Frontal cortex (tissue), 4 donors: ENCODE data around the gene CCDC112. TPM values are rescaled to one million over a fixed set of nuclear protein-coding genes. Genes with fewer than 3 reads are reported as not detected.

ENCODE experiments used
- DNase-seq, 2 donors: peaks; one replicate each; pipeline ENCODE4 v3.0.0; 2012; ENCODE audit warnings: low spot score in 2 of 2
- FAIRE-seq: peaks from 2 replicates; lab custom pipeline; 2012; peaks lifted over from hg19 to GRCh38; lab: Jason Lieb, UNC
- total RNA-seq: library from RNA; depleted of rRNA; stranded (reverse); fragments of >200 nt; gene quantifications from one replicate; pipeline ENCODE4 v1.2.3, GENCODE V29; 2014
- donor health status: control.
- donor health status: control.
- donor health status: control.

Gene CCDC112
- total RNA-seq, 1 donor from 2014 or later, result 87.6 TPM

GRCh38 chr5:115320006-115320405 lies 23.6 kb upstream of the CCDC112 start:
- FAIRE-seq (no peak), DNase-seq (no peak)

- FAIRE-seq, result no peak
- DNase-seq, result no peak
These were observed 22.6 kb upstream of the CCDC112 start for GRCh38 chr5:115319007-115319406.

GRCh38 chr5:115317736-115318135 lies 21.3 kb upstream of the CCDC112 start:
- no peak for DNase-seq
- no peak for FAIRE-seq

GRCh38 chr5:115317320-115317719 lies 20.9 kb upstream of the CCDC112 start:
- DNase-seq (no peak), FAIRE-seq (no peak)

- FAIRE-seq (no peak), DNase-seq (no peak)
These were observed 17.2 kb upstream of the CCDC112 start for GRCh38 chr5:115313632-115314031.

- FAIRE-seq, result no peak
- DNase-seq, result no peak
These were observed 16.6 kb upstream of the CCDC112 start for GRCh38 chr5:115313052-115313451.

GRCh38 chr5:115309751-115310370 lies 13.4 kb upstream of the CCDC112 start:
- DNase-seq (no peak), FAIRE-seq (peak; percentile 95)

GRCh38 chr5:115308815-115309214 lies 12.4 kb upstream of the CCDC112 start:
- no peak for FAIRE-seq

GRCh38 chr5:115306011-115306536 lies 9.6 kb upstream of the CCDC112 start:
- FAIRE-seq (no peak), DNase-seq (no peak)

More at GRCh38 chr5:115308815-115309214, 12.4 kb upstream of the CCDC112 start:
- DNase-seq, result no peak

- DNase-seq (no peak), FAIRE-seq (no peak)
These were observed 8.0 kb upstream of the CCDC112 start for GRCh38 chr5:115304496-115304895.

GRCh38 chr5:115298811-115299210 lies 2.4 kb upstream of the CCDC112 start:
- FAIRE-seq (no peak), DNase-seq (no peak)

- no peak for FAIRE-seq
- no peak for DNase-seq
These were observed 577 bp upstream of the CCDC112 start for GRCh38 chr5:115297031-115297430.

GRCh38 chr5:115295777-115296123 lies 704 bp downstream of the CCDC112 start:
- no peak for FAIRE-seq
- peak in 1 of 2 donors; percentile 21 for DNase-seq

- DNase-seq (no peak), FAIRE-seq (peak; percentile 8)
These were observed 5.1 kb downstream of the CCDC112 start for GRCh38 chr5:115291397-115291796.

GRCh38 chr5:115289104-115289503 lies 7.3 kb downstream of the CCDC112 start:
- no peak for FAIRE-seq

GRCh38 chr5:115284021-115284420 lies 12.4 kb downstream of the CCDC112 start:
- FAIRE-seq (no peak), DNase-seq (no peak)

More at GRCh38 chr5:115289104-115289503, 7.3 kb downstream of the CCDC112 start:
- DNase-seq, result no peak

- DNase-seq (no peak), FAIRE-seq (no peak)
These were observed 14.3 kb downstream of the CCDC112 start for GRCh38 chr5:115282131-115282530.

GRCh38 chr5:115274584-115274983 lies 21.9 kb downstream of the CCDC112 start:
- no peak for DNase-seq
- no peak for FAIRE-seq

- no peak for DNase-seq
- FAIRE-seq, result no peak
These were observed 24.0 kb downstream of the CCDC112 start for GRCh38 chr5:115272297-115272958.

- no peak for DNase-seq
These were observed 25.0 kb downstream of the CCDC112 start for GRCh38 chr5:115271295-115272050.

GRCh38 chr5:115267617-115268016 lies 28.8 kb downstream of the CCDC112 start:
- no peak for FAIRE-seq

More at GRCh38 chr5:115271295-115272050, 25.0 kb downstream of the CCDC112 start:
- FAIRE-seq, result no peak

More at GRCh38 chr5:115267617-115268016, 28.8 kb downstream of the CCDC112 start:
- no peak for DNase-seq
